H1 (cell line): ENCODE measurements around the gene MYOG. TPM values are rescaled to one million over a fixed set of nuclear protein-coding genes. Genes with fewer than 3 reads are reported as not detected.
A peak's percentile ranks its signal among the peaks of the same experiment; 100 is the strongest.

ENCODE experiments used
- CTCF ChIA-PET: fragments of 300-600 bp; sonication (Branson Sonifier 250); formaldehyde crosslinking; loops from one replicate; lab custom pipeline; 2021; ENCODE audit not compliant: partially characterized antibody; lab: Charles Lee
- POLR2A ChIA-PET: fragments of 300-600 bp; sonication (Branson Sonifier 250); formaldehyde crosslinking; loops from one replicate; lab custom pipeline; 2021; ENCODE audit warnings: inconsistent platforms; ENCODE audit not compliant: partially characterized antibody; lab: Charles Lee
- DNase-seq, 2 experiments: peaks; one replicate each; pipeline versions ENCODE4 v3.0.0 to v3.0.0-alpha.2; 2010 to 2022; ENCODE audit warnings: low spot score in 2 of 2, low read depth in 1 of 2, mixed read lengths in 1 of 2
- FAIRE-seq: peaks from 2 replicates; lab custom pipeline; 2011; peaks lifted over from hg19 to GRCh38; lab: Jason Lieb, UNC
- H2AFZ ChIP-seq: 2 replicates; pipeline ENCODE4 v1.8.1; 2012; ENCODE audit warnings: low read length, inconsistent platforms
- H2AK5ac ChIP-seq: 2 replicates; pipeline ENCODE4 v1.6.1; 2013; ENCODE audit warnings: low read depth, low read length
- H2BK120ac ChIP-seq: replicated peaks from 2 replicates; pipeline ENCODE3; 2013; ENCODE audit warnings: low read depth, low read length, inconsistent platforms
- H2BK12ac ChIP-seq: 2 replicates; pipeline ENCODE4 v1.6.1; 2013; ENCODE audit warnings: low read depth, low read length
- H2BK15ac ChIP-seq: 2 replicates; pipeline ENCODE4 v1.6.1; 2013; ENCODE audit warnings: low read length
- H2BK20ac ChIP-seq: 2 replicates; pipeline ENCODE4 v1.6.1; 2013; ENCODE audit warnings: low read length
- H2BK5ac ChIP-seq: 2 replicates; pipeline ENCODE4 v1.6.1; 2013; ENCODE audit warnings: low read depth, low read length
- H3K14ac ChIP-seq: 2 replicates; pipeline ENCODE4 v1.6.1; 2013; ENCODE audit warnings: inconsistent platforms; ENCODE audit not compliant: insufficient read length
- H3K18ac ChIP-seq: 2 replicates; pipeline ENCODE4 v1.6.1; 2013; ENCODE audit warnings: low read length; ENCODE audit errors: extremely low read depth
- H3K23ac ChIP-seq: 2 replicates; pipeline ENCODE4 v1.6.1; 2013; ENCODE audit warnings: inconsistent platforms; ENCODE audit not compliant: insufficient read length
- H3K23me2 ChIP-seq: 2 replicates; pipeline ENCODE4 v1.6.1; 2013; ENCODE audit warnings: low read depth, low read length
- H3K27ac ChIP-seq: 2 replicates; pipeline ENCODE4 v1.6.1; 2011; ENCODE audit warnings: low read depth, low read length, inconsistent platforms
- H3K27me3 ChIP-seq, 4 experiments: replicated peaks in 1 of 4; 1 replicate in 1 of 4; 2 replicates in 3 of 4; pipeline versions ENCODE4 v1.6.1 to v1.8.1; 2011 to 2013; ENCODE audit warnings: low read length in 3 of 4, mild to moderate bottlenecking in 3 of 4, inconsistent platforms in 2 of 4, mixed read lengths in 2 of 4, moderate library complexity in 1 of 4; ENCODE audit not compliant: control insufficient read depth in 3 of 4, insufficient read depth in 3 of 4; ENCODE audit errors: extremely low read depth in 1 of 4
- H3K36me3 ChIP-seq, 4 experiments: 2 replicates each; pipeline versions ENCODE4 v1.6.1 to v1.8.1; 2011 to 2013; ENCODE audit warnings: mild to moderate bottlenecking in 4 of 4, low read length in 3 of 4, moderate library complexity in 2 of 4, control low read depth in 1 of 4, inconsistent platforms in 1 of 4; ENCODE audit not compliant: insufficient read depth in 4 of 4, control insufficient read depth in 2 of 4
- H3K4ac ChIP-seq: replicated peaks from 2 replicates; pipeline ENCODE3; 2013; ENCODE audit warnings: low read length, low read depth, mixed read lengths, inconsistent platforms; ENCODE audit not compliant: insufficient read length
- H3K4me1 ChIP-seq, 4 experiments: replicated peaks in 1 of 4; 1 replicate in 1 of 4; 2 replicates in 3 of 4; pipeline versions ENCODE4 v1.6.1 to v1.8.1; 2011 to 2013; ENCODE audit warnings: low read length in 3 of 4, inconsistent platforms in 2 of 4, mixed read lengths in 1 of 4; ENCODE audit not compliant: insufficient read depth in 4 of 4, control insufficient read depth in 3 of 4
- H3K4me2 ChIP-seq, 2 experiments: 2 replicates each; pipeline versions ENCODE4 v1.6.1 to v1.8.1; 2011 to 2013; ENCODE audit warnings: low read depth in 2 of 2, low read length in 2 of 2, control low read depth in 1 of 2, inconsistent platforms in 1 of 2, mild to moderate bottlenecking in 1 of 2; ENCODE audit not compliant: insufficient read depth in 1 of 2
- H3K4me3 ChIP-seq, 4 experiments: fragments of 200-600, 300-600 bp in 1 of 4; sonication (generic), shearing (Covaris generic), sonication (Bioruptor Twin) in 1 of 4; 2 replicates each; pipeline versions ENCODE4 v1.5.1 to v1.8.1; 2011 to 2016; ENCODE audit warnings: low read length in 4 of 4, low read depth in 3 of 4, control low read depth in 2 of 4, inconsistent platforms in 2 of 4, mild to moderate bottlenecking in 2 of 4, mixed read lengths in 1 of 4, moderate library complexity in 1 of 4; ENCODE audit not compliant: insufficient read depth in 2 of 4; ENCODE audit errors: extremely low read depth in 1 of 4
- H3K56ac ChIP-seq: replicated peaks from 2 replicates; pipeline ENCODE3; 2013; ENCODE audit warnings: low read depth, mild to moderate bottlenecking, mixed read lengths, low read length, inconsistent platforms; ENCODE audit not compliant: insufficient read length
- H3K79me1 ChIP-seq: 2 replicates; pipeline ENCODE4 v1.6.1; 2013; ENCODE audit warnings: low read depth, low read length, control low read depth
- H3K79me2 ChIP-seq, 2 experiments: 2 replicates each; pipeline versions ENCODE4 v1.6.1 to v1.8.1; 2012 to 2013; ENCODE audit warnings: low read length in 2 of 2, mild to moderate bottlenecking in 2 of 2, inconsistent platforms in 1 of 2; ENCODE audit not compliant: insufficient read depth in 2 of 2, control insufficient read depth in 1 of 2
- H3K9ac ChIP-seq, 4 experiments: replicated peaks in 1 of 4; 1 replicate in 1 of 4; 2 replicates in 3 of 4; pipeline versions ENCODE4 v1.6.1 to v1.8.1; 2011 to 2013; ENCODE audit warnings: low read depth in 3 of 4, low read length in 3 of 4, control low read depth in 2 of 4, mild to moderate bottlenecking in 2 of 4, moderate library complexity in 2 of 4, inconsistent platforms in 1 of 4; ENCODE audit errors: extremely low read depth in 1 of 4
- H3K9me3 ChIP-seq, 2 experiments: 2 replicates each; pipeline versions ENCODE4 v1.6.1 to v1.8.1; 2012 to 2013; ENCODE audit warnings: mild to moderate bottlenecking in 2 of 2, moderate library complexity in 2 of 2, control low read depth in 1 of 2, inconsistent platforms in 1 of 2, low read depth in 1 of 2, low read length in 1 of 2, mixed read lengths in 1 of 2; ENCODE audit not compliant: insufficient read depth in 2 of 2
- H4K20me1 ChIP-seq, 2 experiments: replicated peaks in 1 of 2; 2 replicates each; pipeline versions ENCODE3 to v1.8.1; 2011 to 2013; ENCODE audit warnings: inconsistent platforms in 2 of 2, low read length in 2 of 2, mild to moderate bottlenecking in 1 of 2; ENCODE audit not compliant: insufficient read depth in 2 of 2, control insufficient read depth in 1 of 2
- H4K5ac ChIP-seq: 2 replicates; pipeline ENCODE4 v1.6.1; 2013; ENCODE audit warnings: low read length, low read depth, mixed read lengths, inconsistent platforms; ENCODE audit not compliant: insufficient read length
- H4K8ac ChIP-seq: 2 replicates; pipeline ENCODE4 v1.8.0; 2013; ENCODE audit warnings: mild to moderate bottlenecking, moderate library complexity, low read length, inconsistent platforms; ENCODE audit not compliant: insufficient read depth; ENCODE audit errors: extremely low read depth
- H4K91ac ChIP-seq: replicated peaks from 2 replicates; pipeline ENCODE3; 2013; ENCODE audit warnings: low read length, mixed read lengths, inconsistent platforms; ENCODE audit not compliant: insufficient read length
- BRCA1 ChIP-seq: IDR thresholded peaks from 2 replicates; pipeline ENCODE4 v1.6.1; 2012; ENCODE audit warnings: low read depth, low read length, improper control_type of control experiment
- GABPA ChIP-seq: IDR thresholded peaks from 2 replicates; pipeline ENCODE4 v1.6.1; 2011; ENCODE audit warnings: mild to moderate bottlenecking, low read length, moderate library complexity, borderline replicate concordance; ENCODE audit not compliant: insufficient read depth
- MAFK ChIP-seq: IDR thresholded peaks from 2 replicates; pipeline ENCODE4 v1.6.1; 2012; ENCODE audit warnings: low read depth, mild to moderate bottlenecking, improper control_type of control experiment, low read length
- MAX ChIP-seq: IDR thresholded peaks from 2 replicates; pipeline ENCODE4 v1.6.1; 2012; ENCODE audit warnings: inconsistent platforms
- TBP ChIP-seq: IDR thresholded peaks from 2 replicates; pipeline ENCODE4 v1.6.1; 2011; ENCODE audit warnings: low read depth, low read length, improper control_type of control experiment
- TCF12 ChIP-seq: IDR thresholded peaks from 2 replicates; pipeline ENCODE4 v1.6.1; 2011; ENCODE audit warnings: low read depth, mild to moderate bottlenecking, low read length
- WGBS, 2 experiments: shearing (Covaris generic) in 1 of 2; methylation state at CpG; one replicate each; pipeline versions ENCODE4 v1.1.6 to v1.1.7; 2013 to 2015; ENCODE audit warnings: low lambda C conversion rate in 2 of 2, mixed read lengths in 2 of 2, inconsistent platforms in 1 of 2, low coverage in 1 of 2, missing lambda C conversion rate in 1 of 2; ENCODE audit not compliant: insufficient replicate concordance in 2 of 2, insufficient coverage in 1 of 2, insufficient read length in 1 of 2; ENCODE audit errors: extremely low coverage in 1 of 2, missing lambda C conversion rate in 1 of 2; 5-methylcytosine and 5-hydroxymethylcytosine counted together
- polyA plus RNA-seq, 7 experiments: library from polyadenylated mRNA; depleted of rRNA in 3 of 7; stranded (reverse) in 5 of 7; unstranded in 2 of 7; fragments of >200 nt in 5 of 7; fragments of 200-250 nt in 2 of 7; gene quantifications; 1 replicate in 5 of 7; 2 replicates in 1 of 7; 4 replicates in 1 of 7; pipeline versions ENCODE4 v1.2.1 to v1.2.3, GENCODE V29; 2011 to 2013; ENCODE audit warnings: missing spikeins in 2 of 7, mixed read lengths in 2 of 7
- total RNA-seq: library from RNA; stranded (reverse); fragmentation: NEBNext Ultra II Directional; extraction: Animal tissue kit (Norgen Biotek cat#: 25700); gene quantifications from 2 replicates; pipeline ENCODE4 v1.2.1, GENCODE V29; 2021

The MYOG gene
- total and polyA plus RNA-seq, 2 of the 8 experiments (the other 6 are each of a cell fraction or from before 2014, with no cell fraction given): not detected

GRCh38 chr1:203088441-203088840, 2.6 kb upstream of the MYOG start:
- no peak overlapping the region for H2BK5ac ChIP-seq
- no peaks in the 10 kb centered on the region for H3K79me1 ChIP-seq
- H3K4me3 ChIP-seq: no peak overlapping the region
- H2BK120ac ChIP-seq: no peak overlapping the region
- H3K4me1 ChIP-seq: peaks cover 0 to 3% (median 0%) of the 10 kb centered on the region in 4 experiments; a peak in 1 of 7 replicates
- no peak overlapping the region for H3K4me2 ChIP-seq
- TF ChIP-seq MAX (no peak), GABPA (no peak), BRCA1 (no peak), TCF12 (no peak), TBP (no peak), MAFK (no peak)
- no peak overlapping the region for H2AFZ ChIP-seq
- DNase-seq: no peak
- H3K27ac ChIP-seq: no peak overlapping the region
- 0 out of 2 replicates have a peak overlapping the region, but pooled peaks have one; percentile 84 for H2BK20ac ChIP-seq
- H3K9ac ChIP-seq: no peak overlapping the region
- WGBS, 2 experiments: 95% methylated on average over 3 of the region's 3 CpGs; no CpG with 5 or more reads in 1 of the 2 experiments
- peaks cover 1% of the 10 kb centered on the region; the same call in 1 of the 2 replicates for H3K23me2 ChIP-seq
- no peak overlapping the region for H3K56ac ChIP-seq
- no peak overlapping the region for H4K91ac ChIP-seq
- ChIA-PET CTCF (interaction anchor here (0.8 to 16.4 kb wide), 10 partner anchors 11 to 1141 kb away, joined by 3 to 275 read pairs (median 72); partner anchors contain the start of genes ADORA1 and MYBPH), POLR2A (no interaction called here)
- no peak overlapping the region for H3K4ac ChIP-seq
- FAIRE-seq: no peak
- no peak overlapping the region for H3K23ac ChIP-seq
- H3K14ac ChIP-seq: no peak overlapping the region
- no peaks in the 10 kb centered on the region for H3K36me3 ChIP-seq
- H2BK15ac ChIP-seq: no peak overlapping the region
- 0 out of 2 replicates have a peak overlapping the region, but pooled peaks have one; percentile 52 for H2BK12ac ChIP-seq
- H3K79me2 ChIP-seq: no peaks in the 10 kb centered on the region
- no peaks in the 10 kb centered on the region for H4K20me1 ChIP-seq
- H3K9me3 ChIP-seq: no peaks in the 10 kb centered on the region
- no peak overlapping the region for H4K5ac ChIP-seq
- 0 out of 7 replicates have a peak, but pooled peaks cover 0 to 2% (median 0%) of the 10 kb centered on the region in 4 experiments for H3K27me3 ChIP-seq
- H4K8ac ChIP-seq: no peak overlapping the region
- H3K18ac ChIP-seq: no peak overlapping the region
- no peak overlapping the region for H2AK5ac ChIP-seq
